Body of pancreas (tissue), 4 donors: ENCODE measurements around the gene MYL11. TPM values are rescaled to one million over a fixed set of nuclear protein-coding genes. Genes with fewer than 3 reads are reported as not detected.

ENCODE experiments used
- ATAC-seq: fragments of 150-250 bp; one replicate; pipeline ENCODE4 v1.9.1; 2016
- DNase-seq, 4 donors: peaks; one replicate each; pipeline ENCODE4 v3.0.0-alpha.2; 2019
- H3K27ac ChIP-seq, 4 donors: fragments of 200-600 bp; sonication (generic); 1 replicate in 3 of 4; 2 replicates in 1 of 4; pipeline versions ENCODE4 v1.5.1 to v1.6.1; 2016 to 2019; ENCODE audit warnings: mild to moderate bottlenecking in 1 of 4, mixed read lengths in 1 of 4, moderate library complexity in 1 of 4
- H3K27me3 ChIP-seq, 2 donors: fragments of 200-600 bp; sonication (generic); one replicate each; pipeline ENCODE4 v1.6.0; 2016; ENCODE audit warnings: mild to moderate bottlenecking in 1 of 2
- H3K36me3 ChIP-seq, 2 donors: fragments of 200-600 bp; sonication (generic); replicated peaks in 1 of 2; 2 replicates each; pipeline ENCODE4 v1.5.1; 2016; ENCODE audit warnings: low read depth in 2 of 2; ENCODE audit not compliant: insufficient read depth in 1 of 2
- H3K4me1 ChIP-seq: fragments of 200-600 bp; sonication (generic); one replicate; pipeline ENCODE4 v1.6.0; 2016
- H3K4me3 ChIP-seq, 2 donors: fragments of 200-600 bp; sonication (generic); 1 replicate in 1 of 2; 2 replicates in 1 of 2; pipeline ENCODE4 v1.5.1; 2016 to 2019
- H3K9me3 ChIP-seq, 3 donors: fragments of 200-600 bp; sonication (generic); 1 replicate in 2 of 3; 2 replicates in 1 of 3; pipeline ENCODE4 v1.5.1; 2016
- CTCF ChIP-seq, 7 experiments: fragments of 450-650 bp in 4 of 7; fragments of 200-600 bp in 3 of 7; sonication (generic) in 3 of 7; IDR thresholded peaks; one replicate each; pipeline ENCODE4 v1.5.1; 2016 to 2019; ENCODE audit warnings: antibody characterized with exemption in 7 of 7
- POLR2A ChIP-seq, 3 donors: fragments of 450-650 bp; IDR thresholded peaks; one replicate each; pipeline ENCODE4 v1.6.1; 2016; ENCODE audit warnings: antibody characterized with exemption in 3 of 3, mild to moderate bottlenecking in 2 of 3
- WGBS, 2 donors: methylation state at CpG; one replicate each; pipeline ENCODE4 v1.1.5; 2017; 5-methylcytosine and 5-hydroxymethylcytosine counted together
- intact Hi-C: fragments of 100-400 bp; cut with DNase I; formaldehyde crosslinking; loops from one replicate; pipeline ENCODE4 v1.15.1; 2023
- total RNA-seq, 2 donors: library from RNA; depleted of rRNA; stranded (reverse); fragments of >200 nt; gene quantifications; one replicate each; pipeline ENCODE4 v1.1.0, GENCODE V29; 2016

MYL11 gene
- total RNA-seq, 2 donors from 2014 or later, result not detected

- intact Hi-C loops, result no loop called here
- no peak overlapping the region for H3K4me3 ChIP-seq
- 70 to 85% methylated on average over 10 to 13 of the region's 13 CpGs for WGBS, 2 donors
Observed at GRCh38 chr16:30381291-30382041, 6.9 kb downstream of the MYL11 start.

GRCh38 chr16:30382111-30382881 lies 7.7 kb downstream of the MYL11 start, which contains the start of gene SEPTIN1:
Gene SEPTIN1 (minus strand): TSS chr16:30382561. CDS start chr16:30382542, 19 bp downstream.
- TF ChIP-seq POLR2A (IDR thresholded peaks at IDR 0.05) (no peak), CTCF (IDR thresholded peaks at IDR 0.05) (no peak)
- Histone ChIP-seq H3K36me3 (no peaks in the 10 kb centered on the region), H3K27me3 (no peaks in the 10 kb centered on the region), H3K27ac (no peak within 1 kb of the TSS), H3K9me3 (no peaks in the 10 kb centered on the region), H3K4me1 (peaks cover 12% of the 10 kb centered on the region), H3K4me3 (no peak within 1 kb of the TSS)
- intact Hi-C loops, result no loop called here
- 50 to 55% methylated on average over 10 to 12 of the region's 12 CpGs for WGBS, 2 donors
- no peak for DNase-seq
- ATAC-seq, result no peak

More at GRCh38 chr16:30381291-30382041, 6.9 kb downstream of the MYL11 start:
- peaks cover 14% of the 10 kb centered on the region for H3K4me1 ChIP-seq
- H3K27ac ChIP-seq, result no peak overlapping the region
- TF ChIP-seq CTCF (IDR thresholded peaks at IDR 0.05) (no peak), POLR2A (IDR thresholded peaks at IDR 0.05) (no peak)
- DNase-seq (no peak), ATAC-seq (no peak)
- no peaks in the 10 kb centered on the region for H3K9me3 ChIP-seq
- H3K36me3 ChIP-seq, result no peaks in the 10 kb centered on the region
- no peaks in the 10 kb centered on the region for H3K27me3 ChIP-seq

DNA sequence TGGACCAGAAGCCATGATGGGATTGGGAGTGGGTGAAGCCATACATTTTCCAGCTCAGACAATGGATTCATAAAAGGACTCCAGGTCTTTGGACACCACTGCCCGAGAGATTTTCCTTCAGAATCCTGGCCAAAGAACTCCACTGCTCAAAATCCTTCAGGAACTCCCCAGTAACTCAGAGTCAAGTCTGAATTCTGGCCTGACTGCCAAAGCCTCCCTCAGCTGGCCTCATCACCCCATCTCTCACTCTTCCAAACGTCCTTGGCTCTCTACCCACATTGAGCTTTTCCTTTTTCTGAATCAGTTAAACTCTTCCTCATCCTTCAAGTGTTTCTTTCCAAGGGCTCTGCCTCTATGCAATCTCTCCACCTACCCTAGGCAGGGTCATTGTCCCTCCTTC lies 8.9 kb downstream of the MYL11 start:
- no peak for TF ChIP-seq CTCF (IDR thresholded peaks at IDR 0.05)
- no peak for TF ChIP-seq POLR2A (IDR thresholded peaks at IDR 0.05)
- ATAC-seq (no peak), DNase-seq (no peak)
- intact Hi-C loops, result no loop called here
- Histone ChIP-seq H3K36me3 (no peaks in the 10 kb centered on the region), H3K27me3 (no peaks in the 10 kb centered on the region), H3K9me3 (no peaks in the 10 kb centered on the region), H3K4me1 (peaks cover 6% of the 10 kb centered on the region), H3K27ac (no peak overlapping the region), H3K4me3 (no peak overlapping the region)
- 44 to 53% methylated on average over 2 of the region's 2 CpGs for WGBS, 2 donors

DNA sequence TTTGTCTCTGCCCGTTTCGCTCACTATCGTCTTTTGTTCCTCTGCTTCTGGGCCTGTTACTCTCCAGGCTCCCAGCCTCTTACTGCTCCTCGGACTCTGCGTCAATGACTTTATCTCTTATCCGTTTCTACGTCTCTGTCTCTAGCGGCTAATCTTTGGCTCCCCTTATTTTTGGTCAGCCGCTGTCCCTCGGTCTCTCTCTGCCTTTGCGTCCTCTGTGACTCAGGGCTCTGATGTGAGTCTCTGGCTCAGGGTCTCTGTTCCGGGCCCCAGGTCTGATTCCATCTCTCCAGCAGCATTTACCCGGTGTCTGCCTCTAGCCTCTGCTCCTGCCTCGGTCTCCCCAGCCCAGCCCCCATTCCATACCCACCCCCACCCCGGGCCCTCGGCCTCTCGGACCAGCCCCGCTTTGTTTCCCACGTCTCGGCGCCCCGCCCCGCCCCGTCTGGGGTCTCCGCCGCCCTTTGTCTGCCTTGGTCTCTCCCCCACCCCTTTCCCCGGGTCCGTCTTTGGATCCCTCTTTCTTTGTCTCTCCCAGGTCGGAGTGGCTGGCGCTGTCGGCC lies 20.1 kb downstream of the MYL11 start:
- 6 to 9% methylated on average over 23 to 31 of the region's 31 CpGs for WGBS, 2 donors

More for the DNA sequence above, 20.1 kb downstream of the MYL11 start:
- peak overlapping the region; percentile 23 to 75 for H3K4me3 ChIP-seq
- no peaks in the 10 kb centered on the region for H3K9me3 ChIP-seq
- intact Hi-C loops, result no loop called here
- no peak for DNase-seq
- H3K27me3 ChIP-seq, result no peaks in the 10 kb centered on the region
- no peaks in the 10 kb centered on the region for H3K36me3 ChIP-seq
- no peak for ATAC-seq
- TF ChIP-seq CTCF (IDR thresholded peaks at IDR 0.05) (no peak), POLR2A (IDR thresholded peaks at IDR 0.05) (no peak)
- H3K27ac ChIP-seq, result peak overlapping the region; percentile 48 to 84 (median 66)
- H3K4me1 ChIP-seq, result peaks cover 28% of the 10 kb centered on the region
